ENCODE results near the gene MSRB2. TPM values are rescaled to one million over a fixed set of nuclear protein-coding genes. Genes with fewer than 3 reads are reported as not detected.

MSRB2 gene
- total and polyA plus RNA-seq, 2 of the 4 experiments (the other 2 are of a cell fraction), result 10.6 to 20.1 TPM

- Histone ChIP-seq H4K5ac (ENCODE audit: low read depth, low read length) (no peak overlapping the region), H2BK5ac (ENCODE audit: low read depth, low read length, poor library complexity, severe bottlenecking) (no peak overlapping the region), H4K8ac (ENCODE audit: low read depth in 2 of 2, low read length in 2 of 2) (no peak overlapping the region), H3K79me1 (ENCODE audit: low read depth in 1 of 2, low read length in 2 of 2) (no peaks in the 10 kb centered on the region), H3K9me3 (ENCODE audit: control insufficient read depth, insufficient read depth, low read length) (no peaks in the 10 kb centered on the region), H3K27me3 (ENCODE audit: control insufficient read depth, insufficient read depth, low read length) (no peaks in the 10 kb centered on the region), H3K27ac (ENCODE audit: insufficient read depth, low read length) (no peak overlapping the region), H2AK5ac (ENCODE audit: low read depth, low read length) (no peak overlapping the region), H2BK120ac (ENCODE audit: low read depth, low read length) (no peak overlapping the region), H3K23ac (ENCODE audit: low read depth, low read length) (no peak overlapping the region), H3K9ac (ENCODE audit: low read depth, low read length) (no peak overlapping the region), H3K4ac (ENCODE audit: low read depth, low read length) (no peak overlapping the region), H4K20me1 (ENCODE audit: insufficient read depth, low read length) (no peaks in the 10 kb centered on the region), H3K36me3 (ENCODE audit: control insufficient read depth, insufficient read depth, low read length) (no peaks in the 10 kb centered on the region), H4K91ac (ENCODE audit: insufficient read depth, low read depth, low read length) (no peak overlapping the region), H3K4me3 (ENCODE audit: insufficient read depth, low read depth, low read length) (no peak overlapping the region), H2BK20ac (ENCODE audit: low read depth, low read length) (no peak overlapping the region), H2AK9ac (replicated peaks; ENCODE audit: low read depth, low read length, poor library complexity) (no peak overlapping the region), H3K4me1 (ENCODE audit: control insufficient read depth, insufficient read depth, low read length) (no peaks in the 10 kb centered on the region), H3K4me2 (ENCODE audit: low read depth, low read length) (no peak overlapping the region), H3K56ac (ENCODE audit: extremely low read depth, insufficient read depth, low read length) (no peak overlapping the region), H3K14ac (replicated peaks; ENCODE audit: low read depth, low read length) (no peak overlapping the region), H3K9me1 (ENCODE audit: insufficient read depth, low read length) (no peaks in the 10 kb centered on the region), H3K18ac (ENCODE audit: low read depth, low read length) (no peak overlapping the region), H2AFZ (replicated peaks; ENCODE audit: low read length, poor library complexity) (no peak overlapping the region), H2BK15ac (ENCODE audit: low read depth, low read length) (no peak overlapping the region)
- ATAC-seq (ENCODE audit: low read depth) (no peak), DNase-seq (no peak)
- intact Hi-C loops (cut with micrococcal nuclease), result no loop called here
- ChIA-PET CTCF (no interaction called here), POLR2A (ENCODE audit: unreplicated experiment) (no interaction called here)
- in situ Hi-C loops (cut with MboI; ENCODE audit: low sequenced_read_pairs), result no loop called here
- BruUV-seq (replicated peaks), result no TSS peak
- TF ChIP-seq MAFK (IDR thresholded peaks at IDR 0.05; ENCODE audit: low read depth, low read length), result no peak
- TF ChIP-seq FOS (IDR thresholded peaks at IDR 0.05; ENCODE audit: low read depth, low read length), result no peak
- TF ChIP-seq CHD1 (IDR thresholded peaks at IDR 0.05; ENCODE audit: low read depth, low read length), result no peak
- TF ChIP-seq RFX5 (IDR thresholded peaks at IDR 0.05; ENCODE audit: low read depth, low read length), result no peak
- dilution Hi-C loops (cut with HindIII; ENCODE audit: low sequenced_read_pairs, unreplicated experiment), result no loop called here
- no CpG with 5 or more reads among the region's 19 CpGs for WGBS, 2 experiments (ENCODE audit: extremely low coverage in 2 of 2, insufficient read length in 1 of 2)
Observed at GRCh38 chr10:23148214-23148613, 52.8 kb downstream of the MSRB2 start.
